Activated T-helper 1 cell treated with anti-CD3 and anti-CD28 coated beads, Interleukin-12 subunit alpha, Interleukin-12 subunit beta, Interleukin-2, Interleukin-4 antibody, amounts not matched to agents 30 ng/mL and 10 ng/mL and 1 ng/mL, durations not matched to agents 14 hours and 24 hours and 36 hours (primary cell): ENCODE results near the gene LGALS1. TPM values are rescaled to one million over a fixed set of nuclear protein-coding genes. Genes with fewer than 3 reads are reported as not detected.

Experiments used
- DNase-seq: peaks from one replicate; pipeline ENCODE4 v3.0.0; 2021; ENCODE audit warnings: low spot score
- H3K27ac Mint-ChIP-seq: one replicate; pipeline ENCODE4 v1.8.0; 2021; ENCODE audit warnings: mild to moderate bottlenecking, mixed read lengths
- H3K27me3 Mint-ChIP-seq: one replicate; pipeline ENCODE4 v1.8.0; 2022; ENCODE audit warnings: mild to moderate bottlenecking, moderate library complexity, mixed read lengths; ENCODE audit not compliant: insufficient read depth
- H3K36me3 Mint-ChIP-seq: one replicate; pipeline ENCODE4 v1.8.0; 2021; ENCODE audit warnings: low read depth, mixed read lengths
- H3K4me1 Mint-ChIP-seq: one replicate; pipeline ENCODE4 v1.8.0; 2021; ENCODE audit warnings: low read depth, mixed read lengths
- H3K4me3 Mint-ChIP-seq: one replicate; pipeline ENCODE4 v1.8.0; 2021; ENCODE audit warnings: mild to moderate bottlenecking, moderate library complexity, mixed read lengths
- H3K9me3 Mint-ChIP-seq: one replicate; pipeline ENCODE4 v1.8.0; 2021; ENCODE audit warnings: mixed read lengths
- intact Hi-C: fragments of 100-400 bp; cut with micrococcal nuclease; formaldehyde crosslinking; loops from one replicate; pipeline ENCODE4 v1.15.1; 2024
- total RNA-seq: library from RNA; stranded (reverse); gene quantifications from 2 replicates; pipeline ENCODE4 v1.2.3, GENCODE V29; 2022

LGALS1 gene
- total RNA-seq, 1 donor from 2014 or later = 245 TPM

GRCh38 chr22:37633089-37633624 lies 42.3 kb upstream of the LGALS1 start:
- intact Hi-C loops = loop anchor here (5.0 kb wide), 1 partner anchor 174 kb away; the partner anchor contains the start of gene GCAT
- DNase-seq = no peak
- Mint-ChIP-seq H3K27ac (peak overlapping the region; percentile 88), H3K4me3 (peak overlapping the region; percentile 72), H3K27me3 (no peaks in the 10 kb centered on the region), H3K9me3 (no peaks in the 10 kb centered on the region), H3K36me3 (peaks cover 2% of the 10 kb centered on the region), H3K4me1 (peaks cover 62% of the 10 kb centered on the region)

GRCh38 chr22:37633625-37634416 lies 41.6 kb upstream of the LGALS1 start:
- Mint-ChIP-seq H3K4me1 (peaks cover 62% of the 10 kb centered on the region), H3K36me3 (peaks cover 2% of the 10 kb centered on the region), H3K27me3 (no peaks in the 10 kb centered on the region), H3K27ac (peak overlapping the region; percentile 88), H3K4me3 (peak overlapping the region; percentile 72), H3K9me3 (no peaks in the 10 kb centered on the region)
- intact Hi-C loops = loop anchor here (1.0 to 5.0 kb wide), 2 partner anchors 11 to 173 kb away; partner anchors contain the start of gene GCAT
- peak; percentile 48 for DNase-seq

DNA sequence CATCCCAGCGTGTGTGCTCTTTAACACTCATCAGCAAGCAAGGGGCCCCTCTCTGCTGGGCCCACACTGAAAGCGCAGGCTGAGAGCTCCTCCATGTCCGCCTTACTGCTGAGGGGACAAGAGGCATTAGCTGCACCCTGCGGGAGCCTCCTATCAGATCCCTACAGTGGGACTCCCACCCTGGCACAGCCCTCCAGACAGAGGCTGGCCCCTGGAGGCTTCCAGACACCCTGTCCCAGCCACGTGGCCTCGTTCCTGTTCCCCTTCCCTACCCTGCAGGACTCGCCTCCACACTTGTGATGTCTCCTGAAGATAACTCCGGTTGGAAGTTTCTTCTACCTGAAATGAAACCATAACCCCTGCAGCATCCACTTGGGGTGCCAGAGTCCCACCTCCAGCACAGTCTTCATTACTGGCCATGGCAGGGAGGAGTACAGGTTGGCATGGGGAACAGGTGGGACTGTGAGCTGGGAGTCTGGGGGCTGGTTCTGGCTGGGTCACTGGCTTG lies 41.0 kb upstream of the LGALS1 start:
- Mint-ChIP-seq H3K9me3 (no peaks in the 10 kb centered on the region), H3K4me3 (peak overlapping the region; percentile 57), H3K36me3 (peaks cover 2% of the 10 kb centered on the region), H3K27ac (peak overlapping the region; percentile 82), H3K4me1 (peaks cover 64% of the 10 kb centered on the region), H3K27me3 (no peaks in the 10 kb centered on the region)
- DNase-seq = no peak
- intact Hi-C loops = loop anchor here (1.0 to 5.0 kb wide), 2 partner anchors 11 to 173 kb away; partner anchors contain the start of gene GCAT

DNA sequence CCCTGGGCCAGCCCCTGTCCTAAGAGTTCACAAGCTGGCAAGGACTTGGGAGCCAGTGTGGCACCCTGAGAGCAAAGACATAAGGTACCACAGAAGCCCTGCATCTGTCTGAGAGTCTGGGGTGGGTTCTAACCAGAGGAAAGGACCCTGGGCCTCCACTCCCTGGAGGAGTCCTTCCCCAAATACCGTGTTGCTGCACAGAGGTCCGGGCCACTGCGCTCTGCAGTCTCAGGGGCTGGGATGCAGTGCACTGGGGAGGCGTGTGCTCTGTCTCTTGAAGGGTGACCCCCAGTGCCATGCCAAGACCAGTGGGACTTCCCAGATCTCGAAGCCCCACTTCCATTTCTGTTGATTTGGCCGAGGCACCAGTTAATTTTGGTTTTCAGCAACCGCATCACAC lies 40.3 kb upstream of the LGALS1 start:
- Mint-ChIP-seq H3K27ac (no peak overlapping the region), H3K27me3 (no peaks in the 10 kb centered on the region), H3K4me1 (peaks cover 64% of the 10 kb centered on the region), H3K4me3 (peak overlapping the region; percentile 57), H3K9me3 (no peaks in the 10 kb centered on the region), H3K36me3 (peaks cover 2% of the 10 kb centered on the region)
- DNase-seq = no peak
- intact Hi-C loops = no loop called here

DNA sequence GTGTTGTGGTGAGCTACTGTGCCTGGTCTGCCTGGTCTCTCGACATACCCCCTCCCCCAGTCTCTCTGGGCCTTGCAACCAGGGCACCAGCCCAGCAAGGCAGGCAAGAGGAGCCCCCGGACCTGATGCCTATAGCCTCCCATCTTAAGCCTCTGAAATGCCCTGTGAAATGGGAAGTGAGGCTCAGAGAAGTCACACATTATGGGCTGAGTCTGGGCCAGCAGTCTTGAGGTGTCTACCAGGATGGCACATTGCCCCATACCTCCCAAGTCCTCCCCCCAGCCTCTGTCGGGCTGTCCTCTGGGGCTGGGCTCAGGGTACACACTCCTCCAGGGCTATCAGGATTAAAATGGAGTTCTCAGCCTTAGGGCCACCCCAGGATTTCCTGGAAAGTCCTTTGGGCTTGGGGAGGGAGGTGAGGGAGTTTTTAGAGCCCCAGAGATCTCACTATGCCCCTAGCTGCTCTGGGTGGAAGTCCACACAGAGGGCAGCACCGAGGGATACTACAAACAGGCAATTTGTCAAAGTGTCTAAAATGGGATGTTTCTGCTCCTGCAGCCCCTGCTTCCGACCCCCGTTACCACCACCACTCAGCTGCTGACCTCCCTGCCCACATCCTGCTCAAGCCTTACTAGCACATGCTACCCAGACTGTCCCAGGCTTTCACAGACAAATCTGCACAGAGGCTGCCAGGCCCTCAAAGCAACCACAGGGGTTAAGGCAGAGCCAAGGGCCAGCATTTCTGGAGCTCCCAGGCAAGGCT lies 39.1 kb upstream of the LGALS1 start:
- intact Hi-C loops = loop anchor here (1.0 kb wide), 1 partner anchor 9 kb away; no protein-coding TSS in a partner anchor
- Mint-ChIP-seq H3K9me3 (no peaks in the 10 kb centered on the region), H3K4me1 (peaks cover 64% of the 10 kb centered on the region), H3K27ac (peak overlapping the region; percentile 86), H3K27me3 (no peaks in the 10 kb centered on the region), H3K4me3 (peak overlapping the region; percentile 15), H3K36me3 (peaks cover 2% of the 10 kb centered on the region)
- DNase-seq = no peak

DNA sequence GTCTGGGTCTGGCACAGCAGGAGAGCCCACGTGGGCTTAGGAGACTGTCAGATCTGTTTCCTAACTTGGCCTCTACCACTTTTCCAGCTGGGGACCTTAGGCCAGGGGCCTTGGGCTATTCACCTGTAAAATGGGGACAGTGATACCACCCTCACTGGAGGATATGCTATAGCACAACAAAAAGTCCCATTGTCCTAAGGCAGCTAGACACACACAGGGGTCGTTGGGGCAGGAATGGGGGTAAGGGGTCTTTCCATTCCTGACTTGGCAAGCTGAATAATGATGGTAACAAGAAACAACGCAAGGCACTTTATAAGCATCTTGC lies 38.5 kb upstream of the LGALS1 start:
- intact Hi-C loops = loop anchor here (1.0 kb wide), 1 partner anchor 10 kb away; no protein-coding TSS in a partner anchor
- Mint-ChIP-seq H3K9me3 (no peaks in the 10 kb centered on the region), H3K36me3 (peaks cover under 1% of the 10 kb centered on the region), H3K27ac (peak overlapping the region; percentile 86), H3K4me3 (peak overlapping the region; percentile 15), H3K27me3 (no peaks in the 10 kb centered on the region), H3K4me1 (peaks cover 65% of the 10 kb centered on the region)
- DNase-seq = no peak

- peaks cover 68% of the 10 kb centered on the region for H3K4me1 Mint-ChIP-seq
- peak overlapping the region; percentile 97 for H3K4me3 Mint-ChIP-seq
- peak; percentile 42 for DNase-seq
- intact Hi-C loops = loop anchor here (1.0 to 2.0 kb wide), 4 partner anchors 16 to 39 kb away; partner anchors contain the start of genes GGA1 and PDXP
- no peaks in the 10 kb centered on the region for H3K27me3 Mint-ChIP-seq
- no peaks in the 10 kb centered on the region for H3K9me3 Mint-ChIP-seq
- H3K27ac Mint-ChIP-seq = peak overlapping the region; percentile 86
- H3K36me3 Mint-ChIP-seq = peaks cover 8% of the 10 kb centered on the region
Measured at GRCh38 chr22:37638391-37639069, 36.9 kb upstream of the LGALS1 start.

- Mint-ChIP-seq H3K27ac (peak within 1 kb of the TSS; percentile 100), H3K4me1 (peaks cover 64% of the 10 kb centered on the region), H3K27me3 (no peaks in the 10 kb centered on the region), H3K4me3 (peak within 1 kb of the TSS; percentile 97), H3K36me3 (peaks cover 12% of the 10 kb centered on the region), H3K9me3 (no peaks in the 10 kb centered on the region)
- intact Hi-C loops = loop anchor here (1.0 to 2.0 kb wide), 4 partner anchors 16 to 38 kb away; partner anchors contain the start of genes GGA1 and PDXP
- peak; percentile 64 for DNase-seq
Measured at GRCh38 chr22:37639070-37639760, 36.2 kb upstream of the LGALS1 start, which contains the start of gene SH3BP1. TSS of gene SH3BP1 (plus strand) at chr22:37639669. CDS start at chr22:37639788, 119 bp downstream.

DNA sequence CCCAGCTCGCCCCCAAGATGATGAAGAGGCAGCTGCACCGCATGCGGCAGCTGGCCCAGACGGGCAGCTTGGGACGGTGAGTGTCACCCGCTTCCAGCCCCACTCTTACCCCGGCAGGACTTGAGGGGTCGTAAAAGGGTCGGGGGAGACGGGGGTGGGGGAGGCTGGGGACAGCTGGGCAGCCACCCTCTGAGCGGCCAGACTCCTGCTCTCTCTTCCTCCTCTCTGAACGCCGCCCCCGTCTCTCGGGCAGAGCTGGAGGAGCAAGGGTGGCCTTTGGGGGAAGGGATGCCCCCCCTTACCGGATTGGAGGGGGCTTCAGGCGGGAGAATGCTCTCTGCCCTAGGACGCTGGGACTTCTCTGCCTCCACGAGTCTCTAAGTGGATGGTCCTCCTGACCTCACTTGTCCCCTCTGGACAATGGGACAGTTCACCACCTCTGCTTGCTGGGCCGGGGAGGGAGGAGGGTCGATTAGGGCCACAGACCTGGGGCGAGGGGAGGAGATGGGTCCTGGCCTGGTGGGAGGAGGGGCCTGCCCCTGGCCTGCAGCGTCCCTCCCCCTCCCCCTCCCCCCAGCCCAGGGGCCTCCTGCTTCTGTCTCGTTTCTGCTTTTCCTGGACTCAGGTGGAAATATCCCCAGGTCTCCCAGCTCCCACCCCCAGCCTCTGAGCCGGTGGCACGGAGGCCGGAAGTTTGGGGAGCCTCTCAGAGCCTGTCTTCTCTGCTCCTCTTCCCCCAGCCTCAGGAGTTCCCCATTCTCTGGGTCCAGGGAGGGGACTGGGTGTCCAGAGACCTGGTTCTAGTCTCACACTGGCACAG lies 35.5 kb upstream of the LGALS1 start:
- intact Hi-C loops = loop anchor here (1.0 to 2.0 kb wide), 4 partner anchors 17 to 37 kb away; partner anchors contain the start of genes GGA1 and PDXP
- no peaks in the 10 kb centered on the region for H3K9me3 Mint-ChIP-seq
- H3K36me3 Mint-ChIP-seq = peaks cover 18% of the 10 kb centered on the region
- no peaks in the 10 kb centered on the region for H3K27me3 Mint-ChIP-seq
- no peak for DNase-seq
- H3K27ac Mint-ChIP-seq = peak overlapping the region; percentile 100
- peak overlapping the region; percentile 97 for H3K4me3 Mint-ChIP-seq
- H3K4me1 Mint-ChIP-seq = peaks cover 56% of the 10 kb centered on the region

DNA sequence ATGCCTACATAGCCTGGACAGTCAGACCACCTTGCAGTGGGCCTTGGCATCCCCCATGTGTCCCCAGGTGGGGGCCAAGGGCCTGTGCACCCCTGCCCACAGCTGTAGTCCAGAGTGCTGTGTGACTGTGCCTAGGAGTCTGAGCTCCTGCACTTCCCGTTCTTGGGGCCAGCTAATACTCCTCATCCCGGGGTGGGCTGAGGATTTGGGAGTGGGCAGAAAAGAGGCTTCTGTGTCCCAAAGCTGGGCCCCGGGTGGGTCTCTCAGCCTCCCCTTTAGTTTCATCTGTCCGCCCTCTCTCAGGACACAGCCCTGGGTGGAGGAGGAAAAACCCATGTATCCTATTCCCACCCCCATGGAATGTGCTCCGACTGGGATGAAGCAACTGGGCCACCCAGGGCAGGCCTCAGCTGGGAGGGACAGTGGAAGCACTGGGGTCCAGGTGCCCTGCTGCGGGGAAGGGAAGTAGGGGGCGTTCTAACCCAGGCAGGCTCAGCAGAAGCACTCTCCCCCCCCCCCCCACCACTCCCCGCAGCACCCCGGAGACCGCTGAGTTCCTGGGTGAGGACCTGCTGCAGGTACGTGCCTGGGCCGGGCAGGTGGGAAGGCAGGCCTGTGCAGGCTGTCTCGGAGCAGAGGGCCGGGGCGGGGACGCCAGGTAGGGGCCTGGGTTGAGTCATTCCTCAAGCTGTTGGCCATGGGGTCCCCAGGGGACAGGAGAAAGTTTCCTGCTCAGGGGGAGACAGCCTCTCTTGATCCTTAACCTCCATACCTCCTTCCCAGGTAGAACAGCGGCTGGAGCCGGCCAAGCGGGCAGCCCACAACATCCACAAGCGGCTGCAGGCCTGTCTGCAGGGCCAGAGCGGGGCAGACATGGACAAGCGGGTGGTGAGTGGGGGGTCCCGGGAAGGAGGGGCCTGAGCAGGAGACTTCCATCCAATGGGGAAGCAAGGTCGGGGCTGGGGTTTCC lies 34.6 kb upstream of the LGALS1 start:
- Mint-ChIP-seq H3K4me1 (peaks cover 50% of the 10 kb centered on the region), H3K9me3 (no peaks in the 10 kb centered on the region), H3K4me3 (peak overlapping the region; percentile 97), H3K27ac (peak overlapping the region; percentile 100), H3K36me3 (peaks cover 21% of the 10 kb centered on the region), H3K27me3 (no peaks in the 10 kb centered on the region)
- DNase-seq = no peak
- intact Hi-C loops = no loop called here
